PC-3 (cell line): Measurements from ENCODE around the gene DENND11.

Experiments
- EZH2 ChIP-seq: fragments of 300-600 bp; sonication (generic); IDR thresholded peaks from one replicate; pipeline ENCODE4 v1.6.1; 2017; ENCODE audit warnings: antibody characterized with exemption, mild to moderate bottlenecking, low read length; ENCODE audit not compliant: unreplicated experiment
- TF ChIP-seq, protein P1 (sequence below): fragments of 300-600 bp; sonication (generic); conservative IDR thresholded peaks from 2 replicates; pipeline ENCODE4 v1.5.1; 2017; ENCODE audit warnings: antibody characterized with exemption, low read depth, mild to moderate bottlenecking, low read length

- TF ChIP-seq, protein P1, sequence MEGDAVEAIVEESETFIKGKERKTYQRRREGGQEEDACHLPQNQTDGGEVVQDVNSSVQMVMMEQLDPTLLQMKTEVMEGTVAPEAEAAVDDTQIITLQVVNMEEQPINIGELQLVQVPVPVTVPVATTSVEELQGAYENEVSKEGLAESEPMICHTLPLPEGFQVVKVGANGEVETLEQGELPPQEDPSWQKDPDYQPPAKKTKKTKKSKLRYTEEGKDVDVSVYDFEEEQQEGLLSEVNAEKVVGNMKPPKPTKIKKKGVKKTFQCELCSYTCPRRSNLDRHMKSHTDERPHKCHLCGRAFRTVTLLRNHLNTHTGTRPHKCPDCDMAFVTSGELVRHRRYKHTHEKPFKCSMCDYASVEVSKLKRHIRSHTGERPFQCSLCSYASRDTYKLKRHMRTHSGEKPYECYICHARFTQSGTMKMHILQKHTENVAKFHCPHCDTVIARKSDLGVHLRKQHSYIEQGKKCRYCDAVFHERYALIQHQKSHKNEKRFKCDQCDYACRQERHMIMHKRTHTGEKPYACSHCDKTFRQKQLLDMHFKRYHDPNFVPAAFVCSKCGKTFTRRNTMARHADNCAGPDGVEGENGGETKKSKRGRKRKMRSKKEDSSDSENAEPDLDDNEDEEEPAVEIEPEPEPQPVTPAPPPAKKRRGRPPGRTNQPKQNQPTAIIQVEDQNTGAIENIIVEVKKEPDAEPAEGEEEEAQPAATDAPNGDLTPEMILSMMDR, result no peak
- no peak for TF ChIP-seq EZH2
Observed at GRCh38 chr7:141652691-141653090, 49.3 kb downstream of the DENND11 start.
